ENCODE results near the gene SNAP29. TPM values are rescaled to one million over a fixed set of nuclear protein-coding genes. Genes with fewer than 3 reads are reported as not detected.

Gene SNAP29
- total and polyA plus RNA-seq, 2 experiments from 2014 or later, result 8.2 to 22.9 TPM

GRCh38 chr22:20866736-20867135, 7.9 kb downstream of the SNAP29 start:
- peaks cover 4% of the 10 kb centered on the region; the same call in 1 of the 3 replicates for H3K4me1 Mint-ChIP-seq
- H3K4me2 ChIP-seq, result no peak overlapping the region
- H3K9me3 Mint-ChIP-seq, result no peaks in the 10 kb centered on the region
- no peaks in the 10 kb centered on the region for H3K4me1 ChIP-seq (ENCODE audit: insufficient read depth)
- TF ChIP-seq CREB1 (CRISPR knock-in tag; IDR thresholded peaks at IDR 0.05; ENCODE audit: low read depth), result no peak
- TF ChIP-seq, protein P1, sequence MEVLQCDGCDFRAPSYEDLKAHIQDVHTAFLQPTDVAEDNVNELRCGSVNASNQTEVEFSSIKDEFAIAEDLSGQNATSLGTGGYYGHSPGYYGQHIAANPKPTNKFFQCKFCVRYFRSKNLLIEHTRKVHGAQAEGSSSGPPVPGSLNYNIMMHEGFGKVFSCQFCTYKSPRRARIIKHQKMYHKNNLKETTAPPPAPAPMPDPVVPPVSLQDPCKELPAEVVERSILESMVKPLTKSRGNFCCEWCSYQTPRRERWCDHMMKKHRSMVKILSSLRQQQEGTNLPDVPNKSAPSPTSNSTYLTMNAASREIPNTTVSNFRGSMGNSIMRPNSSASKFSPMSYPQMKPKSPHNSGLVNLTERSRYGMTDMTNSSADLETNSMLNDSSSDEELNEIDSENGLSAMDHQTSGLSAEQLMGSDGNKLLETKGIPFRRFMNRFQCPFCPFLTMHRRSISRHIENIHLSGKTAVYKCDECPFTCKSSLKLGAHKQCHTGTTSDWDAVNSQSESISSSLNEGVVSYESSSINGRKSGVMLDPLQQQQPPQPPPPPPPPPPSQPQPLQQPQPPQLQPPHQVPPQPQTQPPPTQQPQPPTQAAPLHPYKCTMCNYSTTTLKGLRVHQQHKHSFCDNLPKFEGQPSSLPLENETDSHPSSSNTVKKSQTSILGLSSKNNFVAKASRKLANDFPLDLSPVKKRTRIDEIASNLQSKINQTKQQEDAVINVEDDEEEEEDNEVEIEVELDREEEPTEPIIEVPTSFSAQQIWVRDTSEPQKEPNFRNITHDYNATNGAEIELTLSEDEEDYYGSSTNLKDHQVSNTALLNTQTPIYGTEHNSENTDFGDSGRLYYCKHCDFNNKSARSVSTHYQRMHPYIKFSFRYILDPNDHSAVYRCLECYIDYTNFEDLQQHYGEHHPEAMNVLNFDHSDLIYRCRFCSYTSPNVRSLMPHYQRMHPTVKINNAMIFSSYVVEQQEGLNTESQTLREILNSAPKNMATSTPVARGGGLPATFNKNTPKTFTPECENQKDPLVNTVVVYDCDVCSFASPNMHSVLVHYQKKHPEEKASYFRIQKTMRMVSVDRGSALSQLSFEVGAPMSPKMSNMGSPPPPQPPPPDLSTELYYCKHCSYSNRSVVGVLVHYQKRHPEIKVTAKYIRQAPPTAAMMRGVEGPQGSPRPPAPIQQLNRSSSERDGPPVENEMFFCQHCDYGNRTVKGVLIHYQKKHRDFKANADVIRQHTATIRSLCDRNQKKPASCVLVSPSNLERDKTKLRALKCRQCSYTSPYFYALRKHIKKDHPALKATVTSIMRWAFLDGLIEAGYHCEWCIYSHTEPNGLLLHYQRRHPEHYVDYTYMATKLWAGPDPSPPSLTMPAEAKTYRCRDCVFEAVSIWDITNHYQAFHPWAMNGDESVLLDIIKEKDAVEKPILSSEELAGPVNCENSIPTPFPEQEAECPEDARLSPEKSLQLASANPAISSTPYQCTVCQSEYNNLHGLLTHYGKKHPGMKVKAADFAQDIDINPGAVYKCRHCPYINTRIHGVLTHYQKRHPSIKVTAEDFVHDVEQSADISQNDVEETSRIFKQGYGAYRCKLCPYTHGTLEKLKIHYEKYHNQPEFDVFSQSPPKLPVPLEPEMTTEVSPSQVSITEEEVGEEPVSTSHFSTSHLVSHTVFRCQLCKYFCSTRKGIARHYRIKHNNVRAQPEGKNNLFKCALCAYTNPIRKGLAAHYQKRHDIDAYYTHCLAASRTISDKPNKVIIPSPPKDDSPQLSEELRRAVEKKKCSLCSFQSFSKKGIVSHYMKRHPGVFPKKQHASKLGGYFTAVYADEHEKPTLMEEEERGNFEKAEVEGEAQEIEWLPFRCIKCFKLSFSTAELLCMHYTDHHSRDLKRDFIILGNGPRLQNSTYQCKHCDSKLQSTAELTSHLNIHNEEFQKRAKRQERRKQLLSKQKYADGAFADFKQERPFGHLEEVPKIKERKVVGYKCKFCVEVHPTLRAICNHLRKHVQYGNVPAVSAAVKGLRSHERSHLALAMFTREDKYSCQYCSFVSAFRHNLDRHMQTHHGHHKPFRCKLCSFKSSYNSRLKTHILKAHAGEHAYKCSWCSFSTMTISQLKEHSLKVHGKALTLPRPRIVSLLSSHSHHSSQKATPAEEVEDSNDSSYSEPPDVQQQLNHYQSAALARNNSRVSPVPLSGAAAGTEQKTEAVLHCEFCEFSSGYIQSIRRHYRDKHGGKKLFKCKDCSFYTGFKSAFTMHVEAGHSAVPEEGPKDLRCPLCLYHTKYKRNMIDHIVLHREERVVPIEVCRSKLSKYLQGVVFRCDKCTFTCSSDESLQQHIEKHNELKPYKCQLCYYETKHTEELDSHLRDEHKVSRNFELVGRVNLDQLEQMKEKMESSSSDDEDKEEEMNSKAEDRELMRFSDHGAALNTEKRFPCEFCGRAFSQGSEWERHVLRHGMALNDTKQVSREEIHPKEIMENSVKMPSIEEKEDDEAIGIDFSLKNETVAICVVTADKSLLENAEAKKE (CRISPR knock-in tag; IDR thresholded peaks at IDR 0.05), result no peak
- TF ChIP-seq ETS1 (IDR thresholded peaks at IDR 0.05), result no peak
- no peak for TF ChIP-seq EZH2phosphoT487 (IDR thresholded peaks at IDR 0.05; ENCODE audit: unreplicated experiment)
- no peak for TF ChIP-seq JUNB (IDR thresholded peaks at IDR 0.05; ENCODE audit: unreplicated experiment)
- no peak for TF ChIP-seq EZH2 (IDR thresholded peaks at IDR 0.05; ENCODE audit: low read depth, unreplicated experiment)
- no peak for TF ChIP-seq NANOG (IDR thresholded peaks at IDR 0.05; ENCODE audit: borderline replicate concordance)
- no peak for TF ChIP-seq ZNF331 (CRISPR knock-in tag; IDR thresholded peaks at IDR 0.05; ENCODE audit: low read depth)
- no peak for TF ChIP-seq CTCF (conservative IDR thresholded peaks at IDR 0.05; ENCODE audit: low read depth in 2 of 2)
- no peak for TF ChIP-seq ZNF114 (CRISPR knock-in tag; IDR thresholded peaks at IDR 0.05)
- TF ChIP-seq, protein P2, sequence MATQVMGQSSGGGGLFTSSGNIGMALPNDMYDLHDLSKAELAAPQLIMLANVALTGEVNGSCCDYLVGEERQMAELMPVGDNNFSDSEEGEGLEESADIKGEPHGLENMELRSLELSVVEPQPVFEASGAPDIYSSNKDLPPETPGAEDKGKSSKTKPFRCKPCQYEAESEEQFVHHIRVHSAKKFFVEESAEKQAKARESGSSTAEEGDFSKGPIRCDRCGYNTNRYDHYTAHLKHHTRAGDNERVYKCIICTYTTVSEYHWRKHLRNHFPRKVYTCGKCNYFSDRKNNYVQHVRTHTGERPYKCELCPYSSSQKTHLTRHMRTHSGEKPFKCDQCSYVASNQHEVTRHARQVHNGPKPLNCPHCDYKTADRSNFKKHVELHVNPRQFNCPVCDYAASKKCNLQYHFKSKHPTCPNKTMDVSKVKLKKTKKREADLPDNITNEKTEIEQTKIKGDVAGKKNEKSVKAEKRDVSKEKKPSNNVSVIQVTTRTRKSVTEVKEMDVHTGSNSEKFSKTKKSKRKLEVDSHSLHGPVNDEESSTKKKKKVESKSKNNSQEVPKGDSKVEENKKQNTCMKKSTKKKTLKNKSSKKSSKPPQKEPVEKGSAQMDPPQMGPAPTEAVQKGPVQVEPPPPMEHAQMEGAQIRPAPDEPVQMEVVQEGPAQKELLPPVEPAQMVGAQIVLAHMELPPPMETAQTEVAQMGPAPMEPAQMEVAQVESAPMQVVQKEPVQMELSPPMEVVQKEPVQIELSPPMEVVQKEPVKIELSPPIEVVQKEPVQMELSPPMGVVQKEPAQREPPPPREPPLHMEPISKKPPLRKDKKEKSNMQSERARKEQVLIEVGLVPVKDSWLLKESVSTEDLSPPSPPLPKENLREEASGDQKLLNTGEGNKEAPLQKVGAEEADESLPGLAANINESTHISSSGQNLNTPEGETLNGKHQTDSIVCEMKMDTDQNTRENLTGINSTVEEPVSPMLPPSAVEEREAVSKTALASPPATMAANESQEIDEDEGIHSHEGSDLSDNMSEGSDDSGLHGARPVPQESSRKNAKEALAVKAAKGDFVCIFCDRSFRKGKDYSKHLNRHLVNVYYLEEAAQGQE (IDR thresholded peaks at IDR 0.05; ENCODE audit: unreplicated experiment), result no peak
- TF ChIP-seq STAT1 (IDR thresholded peaks at IDR 0.05; ENCODE audit: unreplicated experiment), result no peak
- TF ChIP-seq POLR2AphosphoS5 (IDR thresholded peaks at IDR 0.05; ENCODE audit: low read depth), result no peak
- H2AFZ ChIP-seq, result no peak overlapping the region
- ATAC-seq (no peak), DNase-seq (ENCODE audit: low spot score) (no peak)
- H3K36me3 ChIP-seq (ENCODE audit: insufficient read depth), result no peaks in the 10 kb centered on the region
- H3K27me3 Mint-ChIP-seq (ENCODE audit: insufficient read depth, low read depth, poor library complexity), result peaks cover 4% of the 10 kb centered on the region
- no peaks in the 10 kb centered on the region for H3F3A ChIP-seq (replicated peaks; ENCODE audit: low read depth)
- H3K36me3 Mint-ChIP-seq (ENCODE audit: low read depth), result no peaks in the 10 kb centered on the region
- H3K4me3 Mint-ChIP-seq, result no peak overlapping the region
- no peaks in the 10 kb centered on the region for H3K27me3 ChIP-seq (ENCODE audit: insufficient read depth)
- no peaks in the 10 kb centered on the region for H3K9me2 ChIP-seq (ENCODE audit: insufficient read depth)
- 0 out of 2 replicates have a peak overlapping the region, but pooled peaks have one; percentile 20 for H3K27ac Mint-ChIP-seq
- H3K4me3 ChIP-seq, result no peak overlapping the region
- no peaks in the 10 kb centered on the region for H4K20me1 ChIP-seq (replicated peaks; ENCODE audit: insufficient read depth)
- no peak overlapping the region for H3K27ac ChIP-seq (ENCODE audit: low read depth)
- H3K79me2 ChIP-seq (replicated peaks; ENCODE audit: insufficient read depth), result no peaks in the 10 kb centered on the region

Data from GM23338 (cell line).